NCI-H2029 (cell line): ENCODE data around the gene ACSM6.
"Not testable (repeated sequence)": the region's sequence is repeated elsewhere in the genome, so short reads cannot be mapped to it uniquely, and the experiment has no call there.

Experiments used
- DNase-seq: peaks from one replicate; lab custom pipeline; 2025; lab: John Stamatoyannopoulos, UW

The ACSM6 gene

DNA sequence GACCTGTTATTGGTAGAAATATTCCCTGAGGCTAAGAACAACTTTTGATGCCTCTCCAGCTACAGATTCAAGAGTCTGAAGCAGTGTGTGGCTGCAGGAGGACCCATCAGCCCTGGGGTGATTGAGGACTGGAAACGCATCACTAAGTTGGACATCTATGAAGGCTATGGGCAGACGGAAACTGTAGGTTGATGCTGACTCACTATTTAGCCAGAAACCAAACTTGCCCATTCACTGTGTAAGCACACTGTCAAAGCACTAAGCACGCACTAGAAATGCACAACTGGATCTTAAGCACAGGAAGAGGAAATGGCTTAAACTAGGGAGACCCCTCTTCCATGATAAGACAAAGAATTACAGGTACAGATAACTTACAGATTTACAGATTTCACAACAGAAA is 20.8 kb downstream of the ACSM6 start:
- peak; percentile 1 for DNase-seq

DNA sequence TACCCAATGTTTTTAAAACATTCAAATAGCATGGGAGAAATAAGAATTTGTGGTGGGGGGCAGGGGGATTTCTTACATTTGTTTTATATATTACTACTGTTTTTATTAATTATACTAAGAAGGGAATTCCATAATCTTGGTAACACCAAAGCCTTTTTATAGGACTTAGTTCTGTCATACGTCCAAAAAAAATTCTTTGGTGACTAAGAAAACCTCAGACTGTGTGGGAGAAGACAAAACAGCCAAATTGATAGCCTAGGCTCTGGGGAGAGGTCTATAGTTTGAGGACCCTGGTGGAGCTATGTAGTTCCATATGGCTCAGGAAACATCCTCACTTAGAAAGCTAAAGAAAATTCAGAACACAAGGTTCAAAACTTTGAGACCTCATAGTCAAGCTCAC is 23.4 kb downstream of the ACSM6 start:
- DNase-seq = no peak

DNA sequence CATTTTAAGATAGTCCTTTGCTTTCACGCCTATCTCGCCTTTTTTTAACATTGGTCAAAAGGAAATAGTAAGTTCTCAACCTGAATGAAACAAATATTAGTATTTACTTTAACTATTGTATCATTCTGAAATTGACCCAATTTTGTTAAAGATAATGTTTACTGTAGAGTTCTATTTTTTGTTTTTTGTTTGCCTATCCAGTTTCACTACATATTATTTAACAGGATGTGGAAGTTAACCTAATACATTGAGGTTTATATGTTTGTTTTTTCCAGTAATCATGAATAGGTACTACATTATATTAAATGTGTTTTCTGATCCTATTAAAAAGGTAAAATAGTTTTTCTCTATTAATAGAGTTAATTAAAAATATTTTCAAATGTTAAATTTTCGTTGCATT is 26.5 kb downstream of the ACSM6 start:
- DNase-seq = no peak

DNA sequence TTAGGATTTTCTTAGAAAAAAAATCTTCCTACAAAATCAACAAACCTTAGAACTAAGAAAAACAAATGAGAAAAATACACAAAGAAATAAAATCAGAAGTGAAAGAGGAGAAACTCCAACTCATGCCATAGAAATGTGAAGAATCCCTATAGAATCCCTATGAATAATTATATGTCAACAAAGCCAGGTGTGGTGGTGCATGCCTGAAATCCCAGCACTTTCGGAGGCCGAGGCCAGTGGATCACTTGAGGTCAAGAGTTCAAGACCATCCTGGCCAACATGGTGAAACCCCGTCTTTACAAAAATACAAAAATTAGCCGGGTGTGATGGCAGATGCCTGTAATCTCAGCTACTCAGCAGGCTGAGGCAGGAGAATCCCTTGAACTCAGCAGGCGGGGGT is 27.1 kb downstream of the ACSM6 start:
- DNase-seq = no peak

DNA sequence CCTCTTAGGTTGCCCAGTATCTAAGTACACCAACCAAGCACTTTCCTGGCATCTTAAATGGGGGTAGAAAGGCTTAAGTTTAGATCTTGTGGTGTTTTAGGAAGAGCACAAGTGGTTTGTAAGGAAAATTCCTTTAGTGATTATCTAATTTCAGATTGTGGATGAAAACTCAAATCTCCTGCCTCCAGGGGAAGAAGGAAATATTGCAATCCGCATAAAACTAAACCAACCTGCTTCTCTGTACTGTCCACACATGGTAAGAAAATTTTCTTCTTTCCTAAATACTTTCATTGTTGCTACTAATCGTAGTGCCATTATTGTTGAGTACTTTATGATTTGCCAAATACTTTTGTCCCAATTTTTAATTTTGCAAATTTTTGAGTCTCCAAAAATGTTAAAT is 31.1 kb downstream of the ACSM6 start:
- DNase-seq = no peak

DNA sequence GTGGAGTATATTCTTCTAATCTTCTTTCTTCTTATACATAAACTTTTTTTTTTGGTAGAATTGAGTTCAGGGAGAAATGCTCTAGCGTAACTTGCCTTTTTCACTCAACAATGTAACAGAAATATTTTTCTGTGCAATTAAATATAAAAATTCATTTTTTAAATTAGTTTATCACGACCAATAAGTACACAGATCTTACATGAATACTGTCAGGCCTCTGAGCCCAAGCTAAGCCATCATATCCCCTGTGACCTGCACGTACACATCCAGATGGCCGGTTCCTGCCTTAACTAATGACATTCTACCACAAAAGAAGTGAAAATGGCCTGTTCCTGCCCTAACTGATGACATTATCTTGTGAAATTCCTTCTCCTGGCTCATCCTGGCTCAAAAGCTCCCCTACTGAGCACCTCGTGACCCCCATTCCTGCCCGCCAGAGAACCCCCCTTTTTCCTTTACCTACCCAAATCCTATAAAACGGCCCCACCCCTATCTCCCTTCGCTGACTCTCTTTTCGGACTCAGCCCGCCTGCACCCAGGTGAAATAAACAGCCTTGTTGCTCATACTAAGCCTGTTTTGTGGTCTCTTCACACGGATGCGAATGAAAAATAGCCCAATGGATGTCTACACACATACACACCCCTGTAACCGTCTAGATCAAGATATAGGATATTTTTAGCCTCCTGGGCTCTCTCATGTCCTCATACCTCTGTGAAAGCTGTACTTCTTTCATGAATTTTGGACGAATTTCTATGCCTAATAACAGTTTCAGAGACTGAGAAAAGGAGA is 35.1 kb downstream of the ACSM6 start:
- not testable (repeated sequence) for DNase-seq

DNA sequence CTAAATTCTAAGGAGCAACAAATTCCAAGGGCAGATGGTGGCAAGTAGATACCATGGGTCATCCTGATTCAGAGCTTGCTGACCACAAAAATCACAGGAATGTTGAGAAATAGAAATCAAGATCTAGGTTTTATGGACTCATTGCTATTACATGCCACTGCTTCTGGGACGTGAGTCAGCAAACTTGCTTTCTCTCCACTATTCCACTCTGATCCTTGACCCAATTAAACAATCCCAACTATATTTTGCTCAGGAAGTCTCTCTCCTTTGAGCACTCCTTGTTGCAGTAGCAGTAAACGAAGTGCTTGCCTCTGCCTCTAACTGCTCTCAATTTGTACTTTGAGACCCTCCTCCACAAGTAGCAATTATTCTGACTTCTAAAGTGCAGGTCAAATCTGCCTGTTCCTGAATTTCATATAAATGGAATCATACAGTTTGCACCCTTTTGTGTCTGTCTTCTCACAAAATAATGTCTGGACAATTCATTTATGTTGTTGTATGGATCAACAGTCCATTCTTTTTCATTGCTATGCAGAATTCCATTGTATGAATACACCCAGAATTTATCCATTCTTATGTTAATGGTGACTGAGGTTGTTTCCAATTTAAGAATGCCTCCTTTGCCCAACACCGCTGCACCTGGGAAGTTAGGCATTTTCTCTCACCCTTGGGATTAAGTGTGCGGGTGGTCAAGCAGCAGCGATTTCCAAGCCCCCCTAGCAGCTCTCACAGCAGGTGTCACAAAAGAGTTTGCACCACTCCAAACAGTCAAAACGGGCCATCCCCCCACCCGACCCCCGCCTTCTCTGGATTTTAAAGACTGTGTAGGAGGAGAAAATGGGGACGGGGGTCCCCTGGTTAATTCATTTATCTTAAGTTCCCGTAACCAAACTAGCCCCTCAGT is 35.9 kb downstream of the ACSM6 start:
- DNase-seq = no peak

DNA sequence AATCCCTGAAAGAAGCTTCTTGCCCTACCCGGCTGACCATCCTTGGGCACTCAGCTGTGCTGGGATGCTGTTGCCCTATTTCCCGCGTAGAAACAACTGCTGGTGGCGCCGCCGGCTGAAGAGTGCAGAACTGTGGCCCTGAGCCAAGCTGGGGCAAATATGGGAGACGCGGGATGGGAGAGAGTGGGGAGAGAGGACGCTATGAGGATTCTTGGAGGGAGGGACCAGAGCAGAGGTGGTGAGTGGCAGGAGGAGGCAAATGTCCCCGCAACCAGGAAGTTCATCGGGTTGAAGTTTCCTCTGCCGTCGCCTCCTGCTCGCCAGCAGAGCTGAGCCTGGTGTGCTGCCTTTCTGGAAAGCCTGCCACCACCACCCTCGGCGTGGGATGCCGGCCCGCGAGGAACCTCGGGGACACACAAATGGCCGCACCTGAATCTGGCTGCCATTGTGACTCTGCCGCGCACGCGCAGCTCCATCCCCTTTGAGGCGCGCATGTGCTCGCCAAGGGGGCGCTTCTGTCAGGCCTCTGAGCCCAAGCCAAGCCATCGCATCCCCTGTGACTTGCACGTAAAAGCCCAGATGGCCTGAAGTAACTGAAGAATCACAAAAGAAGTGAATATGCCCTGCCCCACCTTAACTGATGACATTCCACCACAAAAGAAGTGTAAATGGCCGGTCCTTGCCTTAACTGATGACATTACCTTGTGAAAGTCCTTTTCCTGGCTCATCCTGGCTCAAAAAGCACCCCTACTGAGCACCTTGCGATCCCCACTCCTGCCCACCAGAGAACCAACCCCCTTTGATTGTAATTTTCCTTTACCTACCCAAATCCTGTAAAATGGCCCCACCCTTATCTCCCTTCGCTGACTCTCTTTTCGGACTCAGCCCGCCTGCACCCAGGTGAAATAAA is 36.9 kb downstream of the ACSM6 start:
- peak; percentile 8 for DNase-seq

DNA sequence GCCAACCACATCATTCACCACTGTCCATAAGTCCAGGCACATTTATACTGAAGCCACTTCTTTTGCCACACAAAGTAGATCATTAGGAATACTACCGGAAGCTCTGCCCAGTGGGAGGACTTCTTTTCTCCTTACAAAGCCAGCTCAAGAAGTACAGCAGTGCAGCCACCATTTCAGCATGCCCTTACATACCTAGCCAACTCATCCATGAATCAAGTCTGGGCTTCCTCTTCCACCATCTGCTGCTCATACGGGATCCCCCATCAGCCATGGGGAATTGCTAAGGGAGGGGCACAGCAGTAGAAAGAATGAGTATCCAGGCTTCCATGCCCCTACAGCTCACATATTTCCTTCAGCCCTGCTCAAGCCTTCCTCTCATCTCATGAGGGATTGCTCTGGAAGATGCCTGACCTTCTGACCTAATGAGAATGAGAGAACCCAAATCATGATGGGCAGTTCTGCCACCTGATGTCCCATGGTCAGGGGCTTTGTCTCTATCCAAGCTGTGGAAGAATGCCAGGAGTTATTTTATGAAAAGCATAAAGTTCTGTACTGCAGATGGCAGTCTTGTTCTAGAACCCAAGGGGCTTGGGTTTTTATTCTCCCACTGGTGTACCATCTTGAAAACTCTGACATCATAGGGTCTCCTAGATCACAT is 39.5 kb downstream of the ACSM6 start:
- DNase-seq = no peak

DNA sequence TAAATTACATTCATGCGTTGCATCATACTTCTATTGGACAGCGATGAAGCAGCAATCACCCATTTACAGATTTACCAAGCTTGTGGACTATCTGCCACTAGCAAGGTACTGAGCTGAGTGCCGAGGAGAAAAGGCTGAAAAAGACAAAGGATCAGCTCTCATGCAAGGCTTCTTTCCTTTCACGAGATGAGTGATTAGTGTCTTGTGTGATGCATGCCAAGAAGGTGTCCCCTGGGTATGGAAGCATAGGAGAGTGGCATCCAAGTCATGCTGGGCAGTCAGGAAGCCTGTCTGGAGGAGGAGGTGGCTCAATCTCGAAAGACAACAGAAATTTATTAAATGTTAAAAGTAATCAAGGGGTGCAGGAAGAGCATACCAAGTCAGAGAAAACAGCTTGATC is 40.9 kb downstream of the ACSM6 start:
- no peak for DNase-seq

DNA sequence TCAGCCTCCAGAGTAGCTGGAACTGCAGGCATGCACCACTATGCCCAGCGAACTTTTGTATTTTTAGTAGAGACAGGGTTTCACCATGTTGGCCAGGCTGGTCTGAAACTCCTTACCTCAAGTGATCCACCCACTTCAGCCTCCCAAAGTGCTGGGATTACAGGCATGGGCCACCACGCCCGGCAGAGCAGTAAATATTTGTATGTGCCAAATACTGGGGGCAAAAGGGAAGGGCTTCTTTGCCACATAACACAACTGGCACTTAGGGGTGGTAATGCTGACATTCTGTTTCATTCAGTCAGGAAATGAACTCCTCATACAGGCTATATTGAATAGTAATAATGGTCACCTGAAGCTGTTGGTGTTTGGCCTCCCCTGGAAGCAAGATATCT is 41.6 kb downstream of the ACSM6 start:
- no peak for DNase-seq

DNA sequence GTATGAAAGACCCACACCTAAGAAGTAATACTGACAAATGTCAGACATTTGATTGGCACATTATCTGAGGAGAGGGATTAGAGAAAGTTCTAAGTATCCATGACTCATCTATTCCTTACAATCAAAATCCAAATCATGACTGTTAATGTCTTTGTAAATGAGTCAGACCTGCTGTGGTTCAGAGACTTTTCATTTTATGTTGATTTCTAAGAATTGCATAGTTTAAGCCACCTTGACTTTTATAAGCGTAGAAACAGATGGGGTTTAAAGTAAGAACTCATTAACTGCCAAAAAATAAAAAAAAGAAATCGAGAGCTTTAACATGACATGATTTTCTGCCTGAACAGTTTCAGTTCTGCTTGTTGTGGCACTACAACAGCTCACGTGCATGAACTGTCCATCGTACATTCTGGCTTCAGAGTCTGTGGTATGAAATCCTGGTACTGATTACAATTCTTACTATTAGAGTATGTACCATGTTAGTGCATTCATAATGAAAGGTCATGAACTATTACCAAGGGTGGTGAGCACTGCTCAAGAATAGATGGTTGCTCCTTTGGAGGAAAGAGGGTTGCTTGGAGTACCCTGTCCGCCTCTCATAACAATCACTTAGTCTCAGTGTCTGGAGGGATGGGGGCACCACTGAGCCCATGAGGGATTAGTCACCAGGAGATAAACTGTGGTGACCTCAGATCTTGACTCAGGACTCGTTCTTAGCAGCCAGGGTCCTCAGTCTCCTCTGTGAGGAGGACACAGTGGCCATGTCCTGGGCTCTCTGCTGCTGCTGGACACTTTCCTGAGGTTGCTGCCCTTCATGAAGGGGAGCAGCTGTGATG is 42.2 kb downstream of the ACSM6 start:
- DNase-seq = no peak

DNA sequence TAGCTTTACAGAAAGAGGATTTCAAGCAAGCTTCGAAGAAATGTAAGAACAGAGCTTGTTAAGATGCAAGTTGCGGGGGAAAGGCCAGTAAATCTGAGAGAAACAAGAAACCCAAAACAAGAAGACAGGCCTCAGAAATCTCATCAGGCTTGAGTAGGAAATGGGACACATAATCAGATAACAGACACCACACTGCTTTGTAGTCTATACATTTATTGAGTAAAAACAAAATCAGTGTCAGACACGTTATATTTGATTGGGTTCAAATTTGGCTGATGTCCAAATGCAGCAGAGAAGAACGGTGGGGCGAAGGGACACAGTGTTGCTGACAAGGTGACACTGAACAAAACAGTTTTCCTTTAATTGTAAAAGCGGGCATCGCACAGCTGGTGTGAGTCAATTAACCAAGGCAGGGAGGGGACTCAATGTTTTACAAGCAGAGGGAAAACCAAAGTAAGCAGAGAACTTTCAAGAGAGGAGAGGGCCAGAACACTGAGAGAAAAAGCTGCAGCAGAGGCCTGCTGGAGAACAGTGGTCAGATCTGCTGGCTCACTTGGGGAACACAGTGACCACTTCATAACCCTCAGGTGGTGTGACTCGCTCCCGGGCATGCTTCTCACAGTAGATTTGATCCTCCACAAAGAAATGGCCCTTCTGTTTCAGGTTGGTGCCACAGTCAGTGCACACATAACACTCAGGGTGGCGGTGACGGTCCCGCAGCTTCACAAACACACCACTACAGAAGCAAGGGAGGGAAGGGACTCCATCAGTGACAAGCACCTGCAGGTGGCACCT is 43.5 kb downstream of the ACSM6 start:
- DNase-seq = no peak

DNA sequence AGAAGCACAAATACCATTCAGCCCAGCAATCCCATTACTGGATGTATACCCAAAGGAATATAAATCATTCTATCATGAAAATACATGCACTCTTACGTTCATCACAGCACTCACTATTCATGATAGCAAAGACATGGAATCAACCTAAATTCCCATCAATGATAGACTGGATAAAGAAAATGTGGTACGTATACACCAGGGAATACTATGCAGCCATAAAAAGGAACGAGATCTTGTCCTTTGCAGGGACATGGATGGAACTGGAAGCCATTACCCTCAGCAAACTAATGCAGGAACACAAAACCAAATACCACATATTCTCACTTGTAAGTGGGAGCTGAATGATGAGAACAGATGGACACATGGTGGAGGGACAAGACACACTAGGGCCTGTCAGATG is 46.1 kb downstream of the ACSM6 start:
- DNase-seq = not testable (repeated sequence)

DNA sequence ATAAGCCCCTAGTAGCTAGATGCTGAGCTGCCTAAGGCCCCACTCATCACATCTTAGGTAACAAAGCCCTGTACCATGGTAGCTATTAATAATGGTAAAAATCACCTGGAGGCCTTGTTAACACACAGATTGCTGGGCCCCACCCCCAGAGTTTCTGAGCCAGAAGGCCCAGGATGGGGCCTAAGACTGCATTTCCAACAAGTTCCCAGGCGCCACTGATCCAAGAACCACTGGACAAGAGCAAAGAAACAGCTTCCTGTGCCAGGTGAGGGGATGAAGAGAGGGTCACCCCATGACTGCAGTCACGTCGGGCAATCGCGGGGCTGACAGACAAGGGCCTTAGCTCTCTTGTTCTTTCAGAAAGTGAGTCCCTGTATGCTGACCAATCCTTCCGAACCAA is 46.8 kb downstream of the ACSM6 start:
- DNase-seq = no peak

DNA sequence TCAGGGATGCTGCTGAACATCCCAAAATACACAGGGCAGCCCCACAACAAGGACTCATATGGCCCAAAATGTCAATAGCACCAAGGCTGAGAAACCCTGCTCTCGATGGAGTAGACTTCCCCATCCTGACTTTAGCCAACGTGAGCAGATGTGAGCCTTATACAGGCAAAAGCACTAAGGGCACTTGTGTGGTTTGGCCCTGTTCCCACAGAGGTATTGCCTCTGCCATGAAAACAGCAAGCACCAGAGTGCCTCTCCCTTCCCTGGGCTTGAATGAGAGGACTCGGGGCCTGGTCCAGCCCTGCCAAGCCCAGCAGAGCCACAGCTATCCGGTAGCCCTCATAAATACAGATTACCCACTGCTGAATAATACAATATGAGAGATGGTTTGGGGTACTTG is 47.5 kb downstream of the ACSM6 start:
- DNase-seq = peak; percentile 85

DNA sequence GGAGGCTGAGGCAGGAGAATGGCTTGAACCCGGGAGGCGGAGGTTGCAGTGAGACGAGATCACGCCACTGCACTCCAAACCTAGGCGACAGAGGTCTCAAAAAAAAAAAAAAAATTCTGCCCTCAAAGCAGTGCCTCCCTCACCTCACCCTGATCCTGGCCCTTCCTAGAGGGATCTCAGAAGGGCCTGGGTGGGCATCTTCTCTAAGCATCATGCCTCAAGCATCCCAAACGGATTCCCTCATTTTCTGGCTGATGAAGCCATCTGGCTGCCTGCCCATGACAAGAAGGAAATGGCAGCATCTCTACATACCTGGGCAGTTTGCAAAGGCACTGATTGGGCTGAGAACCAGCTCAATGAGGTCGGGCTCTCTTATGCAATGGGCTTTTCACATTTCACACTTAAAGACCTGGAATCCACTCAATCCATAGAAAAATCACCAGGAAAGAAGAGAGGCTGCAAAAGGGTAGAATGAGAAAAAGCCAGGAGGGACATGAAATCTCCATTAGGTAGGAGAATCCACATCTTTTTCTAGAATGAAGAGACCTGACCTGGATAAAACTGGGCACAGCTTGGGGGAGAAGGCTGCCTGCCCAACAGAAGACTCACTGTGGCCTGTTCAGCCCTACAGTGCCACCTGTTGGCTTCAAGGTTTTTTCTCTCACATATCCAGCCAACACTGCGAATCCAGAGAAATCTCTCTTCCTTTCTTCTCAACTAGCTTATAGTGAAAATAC is 48.7 kb downstream of the ACSM6 start:
- peak; percentile 23 for DNase-seq

DNA sequence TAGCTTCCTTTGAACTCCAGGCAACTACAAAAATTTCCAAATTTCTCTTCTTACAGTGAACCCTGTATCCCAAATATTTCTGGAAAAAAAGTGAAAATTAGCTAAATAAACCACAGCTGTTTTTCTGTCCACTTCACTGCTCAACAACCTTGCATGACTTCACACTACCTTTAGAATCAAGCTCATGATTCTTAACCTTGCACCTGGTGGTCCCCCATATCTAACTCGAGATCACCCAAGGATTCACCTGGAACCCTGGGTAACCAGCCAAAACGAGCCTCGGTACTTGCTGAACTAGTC is 49.2 kb downstream of the ACSM6 start:
- DNase-seq = no peak

DNA sequence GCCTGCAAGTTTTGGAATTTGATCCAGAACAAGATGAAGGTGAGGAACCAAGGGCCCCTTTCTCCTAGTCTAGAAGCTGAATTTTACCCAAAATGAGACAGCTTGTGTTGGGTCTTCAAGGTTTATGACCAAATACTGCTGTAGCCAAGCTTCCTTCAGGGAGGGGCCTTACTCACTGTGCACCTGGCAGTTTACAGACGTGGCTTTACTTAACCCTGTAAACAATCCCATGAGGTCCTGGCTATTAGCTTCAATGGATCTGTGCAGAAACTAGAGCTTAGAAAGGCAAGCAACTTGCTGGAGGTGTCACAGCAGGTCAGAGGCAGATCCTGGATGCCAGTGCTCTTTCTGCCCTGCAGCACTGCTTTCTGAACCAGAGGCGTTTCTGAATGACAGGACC is 50.1 kb downstream of the ACSM6 start:
- DNase-seq = no peak
